GM21529 (cell line): ENCODE measurements around the gene LIMS2.

ENCODE experiments used
- ATAC-seq: cut with Tn5 transposase; IDR thresholded peaks from one replicate; pipeline ENCODE4 v1.9.1; 2021; ENCODE audit not compliant: unreplicated experiment

The LIMS2 gene

GRCh38 chr2:127624756-127625571 lies 50.4 kb downstream of the LIMS2 start:
- no peak for ATAC-seq

GRCh38 chr2:127624320-127624755 lies 51.0 kb downstream of the LIMS2 start:
- ATAC-seq = no peak

- ATAC-seq = no peak
Observed at GRCh38 chr2:127623388-127624319, 51.7 kb downstream of the LIMS2 start.

- ATAC-seq = no peak
Observed at GRCh38 chr2:127622561-127623387, 52.6 kb downstream of the LIMS2 start.

GRCh38 chr2:127621981-127622431 lies 53.3 kb downstream of the LIMS2 start:
- no peak for ATAC-seq

- ATAC-seq = no peak
Observed at GRCh38 chr2:127620866-127621265, 54.5 kb downstream of the LIMS2 start.

- ATAC-seq = no peak
Observed at GRCh38 chr2:127619877-127620705, 55.2 kb downstream of the LIMS2 start.

- no peak for ATAC-seq
Observed at GRCh38 chr2:127619203-127619590, 56.1 kb downstream of the LIMS2 start.

GRCh38 chr2:127618551-127619202 lies 56.7 kb downstream of the LIMS2 start:
- no peak for ATAC-seq

- no peak for ATAC-seq
Observed at GRCh38 chr2:127615511-127616166, 59.7 kb downstream of the LIMS2 start.

- no peak for ATAC-seq
Observed at GRCh38 chr2:127614731-127615130, 60.6 kb downstream of the LIMS2 start.

GRCh38 chr2:127614246-127614645 lies 61.1 kb downstream of the LIMS2 start:
- ATAC-seq = no peak

- no peak for ATAC-seq
Observed at GRCh38 chr2:127612111-127612822, 63.1 kb downstream of the LIMS2 start.

GRCh38 chr2:127611076-127611925 lies 64.0 kb downstream of the LIMS2 start:
- ATAC-seq = no peak

GRCh38 chr2:127610561-127610960 lies 64.8 kb downstream of the LIMS2 start:
- ATAC-seq = no peak

- ATAC-seq = no peak
Observed at GRCh38 chr2:127609818-127610217, 65.5 kb downstream of the LIMS2 start.

- no peak for ATAC-seq
Observed at GRCh38 chr2:127609031-127609751, 66.1 kb downstream of the LIMS2 start.
